Activated CD8-positive, alpha-beta memory T cell treated with anti-CD3 and anti-CD28 coated beads, Interleukin-2, amount 50 U/mL, for 24 hours (primary cell): Measurements from ENCODE around the gene SPATA9.

Experiments used
- DNase-seq: peaks from one replicate; pipeline ENCODE4 v3.0.0-alpha.2; 2020; ENCODE audit errors: extremely low read depth

The SPATA9 gene

DNA sequence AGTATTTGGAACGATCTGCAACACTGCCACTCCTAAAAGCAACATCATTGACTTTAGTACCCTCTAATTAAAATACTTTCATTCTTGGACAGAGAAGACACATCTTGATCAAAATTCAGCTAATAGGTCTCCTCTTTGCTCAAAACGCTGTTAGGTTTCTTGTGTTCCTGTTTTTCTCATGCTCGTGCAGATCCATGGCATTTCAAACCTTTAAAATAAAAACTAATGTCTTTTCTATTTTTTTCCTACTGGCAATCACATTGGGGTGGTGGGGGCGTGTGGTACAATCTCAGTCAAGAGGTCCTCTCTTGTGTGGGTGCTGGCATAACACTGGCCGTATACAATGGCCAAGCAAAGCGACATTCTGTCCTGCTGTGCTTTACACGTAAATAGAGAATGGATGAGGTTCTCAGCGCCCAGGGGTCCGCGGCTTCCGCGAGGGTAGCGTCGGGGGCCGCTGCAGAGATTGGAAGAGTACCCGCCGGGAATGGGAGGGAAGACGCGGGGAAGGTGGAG is 63.2 kb downstream of the SPATA9 start:
- DNase-seq, result no peak

DNA sequence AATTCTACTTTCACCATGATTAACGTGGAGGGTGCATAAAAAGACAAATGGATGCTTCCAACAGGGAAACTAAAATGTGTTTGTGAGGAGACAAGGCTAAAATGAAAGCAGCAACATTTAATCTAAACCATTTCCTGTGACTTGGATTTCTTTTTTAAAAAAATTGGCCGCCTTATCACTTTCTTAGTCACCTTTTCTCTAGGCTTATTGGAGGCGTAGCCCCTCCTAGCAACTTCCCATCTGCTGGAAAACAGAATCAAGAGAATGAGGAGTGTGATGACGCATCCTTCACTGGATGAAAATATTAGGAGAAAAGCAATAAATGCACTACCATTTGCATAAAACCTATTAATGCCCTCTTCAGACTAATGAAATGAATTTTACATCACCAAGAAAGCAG is 63.7 kb downstream of the SPATA9 start:
- no peak for DNase-seq

DNA sequence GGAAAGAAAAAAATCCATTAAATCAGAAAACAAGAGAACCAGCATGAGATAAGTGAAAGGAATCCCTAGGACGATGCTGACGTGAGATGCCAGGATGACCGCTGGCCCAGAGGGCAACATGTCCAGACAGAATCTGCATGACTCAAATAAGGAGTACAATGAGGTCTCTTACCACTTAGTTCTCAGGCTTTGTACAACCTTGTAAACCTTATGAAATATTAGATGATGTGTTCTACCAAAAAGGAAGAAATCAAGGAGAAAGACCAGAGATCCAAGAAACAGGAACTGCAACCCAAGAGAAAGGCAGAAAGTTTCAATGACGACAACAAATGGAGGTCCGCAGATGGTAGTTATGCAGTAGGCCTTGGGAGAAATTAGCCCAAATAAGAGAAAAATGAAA is 65.7 kb downstream of the SPATA9 start:
- no peak for DNase-seq

DNA sequence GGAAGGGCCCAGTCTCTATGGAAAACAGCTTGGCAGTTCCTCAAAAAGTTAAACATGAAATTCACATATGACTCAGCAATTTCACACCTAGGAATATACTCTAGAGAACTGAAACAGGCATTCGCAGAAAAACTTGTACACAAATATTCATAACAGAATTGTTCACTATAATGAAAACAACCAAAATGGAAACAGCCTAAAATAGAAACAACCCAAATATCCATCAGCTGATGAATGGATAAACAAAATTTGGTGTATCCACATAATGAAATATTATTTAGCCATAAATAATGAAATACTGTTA is 67.7 kb downstream of the SPATA9 start:
- DNase-seq, result no peak

DNA sequence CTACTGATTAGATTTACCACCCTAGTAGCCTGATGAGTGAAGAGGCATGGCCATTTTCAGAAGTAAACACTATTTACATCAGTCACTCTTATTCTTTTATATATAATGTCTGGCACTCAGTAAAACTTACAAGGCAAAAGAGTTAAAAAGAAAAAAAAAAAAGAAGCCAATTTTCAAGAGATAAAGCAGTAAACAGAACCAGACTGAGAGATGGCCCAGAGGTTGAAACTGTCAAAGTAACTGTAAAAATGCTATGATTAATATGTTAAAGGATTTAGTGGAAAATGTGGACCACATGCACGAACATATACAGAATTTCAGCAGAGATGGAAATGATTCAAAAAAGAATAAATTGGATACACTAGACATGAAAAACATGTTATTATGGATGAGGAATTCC is 69.3 kb downstream of the SPATA9 start:
- no peak for DNase-seq

DNA sequence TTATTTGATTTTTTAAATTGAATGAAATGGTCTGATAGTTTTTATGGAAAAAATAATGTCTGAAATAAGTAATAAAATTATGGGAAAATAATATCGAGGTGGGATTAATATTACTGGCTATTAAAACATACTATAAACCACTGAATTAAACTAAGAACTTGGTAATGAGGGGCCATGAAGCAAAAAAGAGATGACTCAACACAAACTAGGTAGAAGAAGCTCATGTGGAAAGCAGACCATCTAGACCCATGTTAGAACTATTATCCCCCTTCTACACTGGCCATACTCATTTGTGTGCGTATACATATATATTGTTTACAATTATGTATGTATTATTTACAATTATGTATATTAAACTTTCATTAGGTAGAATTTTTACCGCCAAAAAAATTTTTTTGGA is 71.4 kb downstream of the SPATA9 start:
- DNase-seq, result no peak

DNA sequence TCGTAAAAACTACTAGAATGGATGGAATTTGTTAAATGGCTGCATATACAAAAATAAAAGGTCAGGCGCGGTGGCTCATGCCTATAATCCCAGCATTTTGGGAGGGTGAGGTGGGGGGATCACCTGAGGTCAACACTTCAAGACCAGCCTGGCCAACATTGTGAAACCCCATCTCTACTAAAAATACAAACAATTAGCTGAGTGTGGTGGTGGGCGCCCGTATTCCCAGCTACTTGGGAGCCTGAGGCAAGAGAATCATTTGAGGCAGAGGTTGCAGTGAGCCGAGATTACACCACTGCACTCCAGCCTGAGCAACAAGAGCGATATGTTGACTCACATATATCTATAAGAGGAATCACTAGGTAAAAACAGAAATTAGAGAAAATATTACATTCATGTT is 72.2 kb downstream of the SPATA9 start:
- DNase-seq, result no peak

DNA sequence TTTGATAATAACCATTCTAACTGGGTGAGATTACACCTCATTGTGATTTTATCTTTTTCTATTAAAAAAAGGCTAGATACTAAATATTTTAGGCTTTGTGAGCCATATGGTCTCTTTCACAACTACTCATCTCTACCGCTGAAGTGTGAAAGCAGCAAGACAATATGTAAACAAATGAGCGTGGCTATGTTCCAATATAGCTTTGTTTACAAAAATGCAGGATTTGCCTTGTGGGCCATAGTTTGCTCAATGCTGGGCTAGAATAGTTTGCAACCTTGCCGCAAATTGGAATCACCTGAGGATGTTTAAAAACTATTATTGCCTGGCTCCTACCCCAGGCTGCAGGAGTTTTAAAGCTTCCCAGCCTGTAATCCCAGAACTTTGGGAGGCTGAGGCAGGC is 73.1 kb downstream of the SPATA9 start:
- DNase-seq, result no peak
